Measurements from ENCODE around the gene VPS35L. TPM values are rescaled to one million over a fixed set of nuclear protein-coding genes. Genes with fewer than 3 reads are reported as not detected.

The VPS35L gene
- total and polyA plus RNA-seq, 12 donors = 15.0 to 35.1 (median 30.4) TPM

DNA sequence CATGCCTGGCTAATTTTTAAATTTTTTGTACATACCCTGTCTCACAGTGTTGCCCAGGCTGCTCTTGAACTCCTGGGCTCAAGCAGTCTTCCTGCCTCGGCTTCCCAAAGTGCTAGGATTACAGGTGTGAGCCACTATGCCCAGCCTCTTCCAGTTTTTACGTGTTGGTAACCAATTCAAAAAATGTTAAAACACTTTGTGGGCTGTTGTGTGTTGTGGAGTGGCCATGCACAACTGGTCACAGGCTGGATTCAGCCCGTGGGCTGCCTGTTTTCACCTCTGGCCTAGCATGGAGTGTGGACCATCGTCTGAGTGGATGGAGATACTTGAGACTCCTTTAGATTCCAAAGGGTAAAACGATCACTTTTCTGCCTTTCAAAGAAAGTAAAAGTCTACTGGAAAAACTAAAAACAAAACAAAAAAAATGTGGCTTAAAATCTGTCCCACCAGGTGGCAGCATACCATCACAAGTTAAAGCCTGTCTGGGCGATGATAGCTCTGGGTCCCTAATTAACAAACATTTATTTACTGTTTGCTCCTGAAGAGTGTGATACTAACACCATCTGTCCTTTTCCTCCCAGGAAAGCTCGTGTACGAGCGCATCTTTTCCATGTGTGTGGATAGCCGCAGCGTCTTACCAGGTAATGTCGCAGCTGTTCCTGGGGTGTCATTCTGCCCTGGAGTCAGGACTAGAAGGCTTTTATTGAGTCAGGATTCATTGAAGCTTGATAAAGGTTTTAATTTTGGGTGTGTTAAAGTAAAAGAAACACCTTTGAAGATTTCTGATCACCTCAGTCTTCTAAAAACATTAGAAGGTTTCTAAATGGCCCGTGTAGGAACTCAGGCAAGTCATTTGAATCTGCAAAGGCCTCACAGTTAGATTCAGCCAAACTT lies 45.8 kb downstream of the VPS35L start:
- H3K36me3 ChIP-seq = peaks cover 0 to 71% (median 10%) of the 10 kb centered on the region in 9 donors
- DNase-seq (no peak), ATAC-seq (peak in 3 of 8 donors; percentile 29 to 42 (median 32))
- H3K27me3 ChIP-seq = no peaks in the 10 kb centered on the region
- TF ChIP-seq, protein P1, sequence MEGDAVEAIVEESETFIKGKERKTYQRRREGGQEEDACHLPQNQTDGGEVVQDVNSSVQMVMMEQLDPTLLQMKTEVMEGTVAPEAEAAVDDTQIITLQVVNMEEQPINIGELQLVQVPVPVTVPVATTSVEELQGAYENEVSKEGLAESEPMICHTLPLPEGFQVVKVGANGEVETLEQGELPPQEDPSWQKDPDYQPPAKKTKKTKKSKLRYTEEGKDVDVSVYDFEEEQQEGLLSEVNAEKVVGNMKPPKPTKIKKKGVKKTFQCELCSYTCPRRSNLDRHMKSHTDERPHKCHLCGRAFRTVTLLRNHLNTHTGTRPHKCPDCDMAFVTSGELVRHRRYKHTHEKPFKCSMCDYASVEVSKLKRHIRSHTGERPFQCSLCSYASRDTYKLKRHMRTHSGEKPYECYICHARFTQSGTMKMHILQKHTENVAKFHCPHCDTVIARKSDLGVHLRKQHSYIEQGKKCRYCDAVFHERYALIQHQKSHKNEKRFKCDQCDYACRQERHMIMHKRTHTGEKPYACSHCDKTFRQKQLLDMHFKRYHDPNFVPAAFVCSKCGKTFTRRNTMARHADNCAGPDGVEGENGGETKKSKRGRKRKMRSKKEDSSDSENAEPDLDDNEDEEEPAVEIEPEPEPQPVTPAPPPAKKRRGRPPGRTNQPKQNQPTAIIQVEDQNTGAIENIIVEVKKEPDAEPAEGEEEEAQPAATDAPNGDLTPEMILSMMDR (IDR thresholded peaks at IDR 0.05) = peak; percentile 55 to 80 (median 72)
- no peak overlapping the region for H3K27ac ChIP-seq
- intact Hi-C loops (cut with DNase I) = loop anchor here in 9 of 10 donors (1.0 to 10.0 kb wide), 5 partner anchors 83 to 783 kb away; no protein-coding TSS in a partner anchor
- 61 to 62% methylated on average over 13 of the region's 13 CpGs for WGBS, 2 donors
- H3K4me1 ChIP-seq = peaks cover 0 to 20% (median 0%) of the 10 kb centered on the region in 9 donors
- H3K9me3 ChIP-seq = peaks cover 0 to 6% (median 0%) of the 10 kb centered on the region in 11 donors
- no peak overlapping the region for H3K4me3 ChIP-seq

DNA sequence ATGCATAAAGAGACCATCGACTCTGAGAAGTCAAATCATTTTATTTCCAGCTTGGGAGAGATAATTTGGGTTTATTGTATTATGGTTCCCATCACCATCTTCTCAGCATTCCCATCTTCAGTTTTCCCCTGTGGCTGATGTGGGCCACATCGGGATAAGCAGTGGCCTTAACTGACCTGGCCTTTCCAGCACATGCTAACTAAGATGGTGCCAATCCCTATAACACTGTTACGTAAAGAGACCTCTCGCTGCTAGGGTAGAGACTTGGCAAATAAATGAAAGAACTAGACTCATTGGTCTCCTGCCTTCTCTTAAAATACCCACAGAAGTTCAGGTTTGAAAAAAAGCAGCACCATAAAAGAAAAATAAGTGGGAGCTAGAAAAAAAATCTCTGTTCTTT lies 49.4 kb downstream of the VPS35L start:
- Histone ChIP-seq H3K27me3 (no peaks in the 10 kb centered on the region), H3K4me1 (peaks cover 0 to 24% (median 0%) of the 10 kb centered on the region in 9 donors), H3K36me3 (peaks cover 0 to 76% (median 19%) of the 10 kb centered on the region in 9 donors), H3K9me3 (peaks cover 0 to 6% (median 0%) of the 10 kb centered on the region in 11 donors), H3K27ac (no peak overlapping the region), H3K4me3 (no peak overlapping the region)
- TF ChIP-seq, protein P1 (IDR thresholded peaks at IDR 0.05) = no peak
- ATAC-seq (peak in 4 of 8 donors; percentile 55 to 80 (median 64)), DNase-seq (no peak)
- 49 to 64% methylated on average over 4 of the region's 4 CpGs for WGBS, 2 donors
- intact Hi-C loops (cut with DNase I) = loop anchor here in 2 of 10 donors (5.0 to 10.0 kb wide), 3 partner anchors 80 to 780 kb away; no protein-coding TSS in a partner anchor

DNA sequence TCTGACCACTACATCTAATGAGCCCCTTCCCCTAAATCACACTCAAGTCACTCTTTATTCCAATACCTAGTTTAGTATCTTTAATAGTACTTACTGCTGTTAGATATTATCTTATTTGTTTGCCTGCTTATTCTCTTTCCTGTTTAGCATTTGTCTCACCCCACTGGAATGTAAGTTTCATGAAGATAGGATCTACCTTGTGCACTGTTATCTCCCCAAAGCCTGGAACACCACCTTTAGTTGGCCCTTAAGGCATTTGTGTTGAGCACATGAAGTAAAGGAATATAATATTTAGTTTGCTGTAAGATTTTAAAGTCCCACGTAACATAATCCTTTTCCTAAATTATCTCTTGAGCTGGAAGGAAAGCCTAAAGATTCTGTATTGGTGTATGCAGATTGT lies 50.2 kb downstream of the VPS35L start:
- whole genome bisulfite sequencing, 2 donors = 97 to 100% methylated on average over 1 of the region's 1 CpG
- Histone ChIP-seq H3K27me3 (no peaks in the 10 kb centered on the region), H3K36me3 (peaks cover 0 to 83% (median 19%) of the 10 kb centered on the region in 9 donors), H3K4me1 (peaks cover 0 to 24% (median 0%) of the 10 kb centered on the region in 9 donors), H3K4me3 (no peak overlapping the region), H3K27ac (no peak overlapping the region), H3K9me3 (peaks cover 0 to 6% (median 0%) of the 10 kb centered on the region in 11 donors)
- TF ChIP-seq, protein P1 (IDR thresholded peaks at IDR 0.05) = no peak
- DNase-seq (no peak), ATAC-seq (no peak)
- intact Hi-C loops (cut with DNase I) = loop anchor here in 1 of 10 donors (10.0 kb wide), 2 partner anchors 79 to 779 kb away; no protein-coding TSS in a partner anchor

DNA sequence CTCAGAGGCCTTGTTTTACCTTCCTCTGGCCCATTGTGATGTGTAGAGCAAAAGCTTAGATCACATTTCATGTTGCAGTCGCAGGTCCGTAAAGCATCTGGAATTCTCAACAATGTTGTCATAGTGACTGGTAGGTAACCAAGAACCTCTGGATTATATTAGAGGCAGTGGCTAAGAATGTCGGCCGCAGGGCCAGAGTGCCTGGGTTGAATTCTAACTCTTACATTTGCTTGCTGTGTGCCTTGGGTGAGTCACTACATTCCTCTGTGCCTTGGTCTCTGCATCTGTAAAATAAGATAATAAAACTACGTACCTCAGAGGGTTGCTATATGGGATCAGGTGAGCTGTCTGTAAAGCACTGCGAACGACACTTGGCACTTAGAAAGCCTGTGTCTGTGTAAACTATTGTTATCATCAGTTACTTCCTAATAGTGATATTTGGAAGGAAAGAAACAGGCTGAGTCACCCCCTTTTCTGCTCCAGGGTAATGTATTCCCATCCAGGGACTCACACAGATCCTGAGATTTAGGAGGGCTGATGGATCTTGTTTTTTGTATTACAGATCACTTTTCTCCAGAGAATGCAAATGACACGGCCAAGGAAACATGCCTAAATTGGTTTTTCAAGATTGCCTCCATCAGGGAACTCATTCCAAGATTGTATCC lies 52.2 kb downstream of the VPS35L start:
- TF ChIP-seq, protein P1 (IDR thresholded peaks at IDR 0.05) = no peak
- ATAC-seq (no peak), DNase-seq (no peak)
- Histone ChIP-seq H3K9me3 (peaks cover 0 to 6% (median 0%) of the 10 kb centered on the region in 11 donors), H3K4me1 (peaks cover 0 to 24% (median 0%) of the 10 kb centered on the region in 9 donors), H3K27me3 (no peaks in the 10 kb centered on the region), H3K36me3 (peaks cover 0 to 90% (median 23%) of the 10 kb centered on the region in 9 donors), H3K4me3 (no peak overlapping the region), H3K27ac (no peak overlapping the region)
- 92 to 93% methylated on average over 8 of the region's 8 CpGs for WGBS, 2 donors
- intact Hi-C loops (cut with DNase I) = loop anchor here in 1 of 10 donors (10.0 kb wide), 2 partner anchors 77 to 777 kb away; no protein-coding TSS in a partner anchor

Measured in heart right ventricle (tissue), 16 donors.